SKM-1 treated with dmso at 0.1 percent for 144 hours (cell line): ENCODE measurements around the gene PCDHGA7.
"Not testable (repeated sequence)": the region's sequence is repeated elsewhere in the genome, so short reads cannot be mapped to it uniquely, and the experiment has no call there.

ENCODE experiments used
- DNase-seq: peaks from one replicate; lab custom pipeline; 2025; ENCODE audit not compliant: unreplicated experiment; lab: John Stamatoyannopoulos, UW

PCDHGA7 gene

DNA sequence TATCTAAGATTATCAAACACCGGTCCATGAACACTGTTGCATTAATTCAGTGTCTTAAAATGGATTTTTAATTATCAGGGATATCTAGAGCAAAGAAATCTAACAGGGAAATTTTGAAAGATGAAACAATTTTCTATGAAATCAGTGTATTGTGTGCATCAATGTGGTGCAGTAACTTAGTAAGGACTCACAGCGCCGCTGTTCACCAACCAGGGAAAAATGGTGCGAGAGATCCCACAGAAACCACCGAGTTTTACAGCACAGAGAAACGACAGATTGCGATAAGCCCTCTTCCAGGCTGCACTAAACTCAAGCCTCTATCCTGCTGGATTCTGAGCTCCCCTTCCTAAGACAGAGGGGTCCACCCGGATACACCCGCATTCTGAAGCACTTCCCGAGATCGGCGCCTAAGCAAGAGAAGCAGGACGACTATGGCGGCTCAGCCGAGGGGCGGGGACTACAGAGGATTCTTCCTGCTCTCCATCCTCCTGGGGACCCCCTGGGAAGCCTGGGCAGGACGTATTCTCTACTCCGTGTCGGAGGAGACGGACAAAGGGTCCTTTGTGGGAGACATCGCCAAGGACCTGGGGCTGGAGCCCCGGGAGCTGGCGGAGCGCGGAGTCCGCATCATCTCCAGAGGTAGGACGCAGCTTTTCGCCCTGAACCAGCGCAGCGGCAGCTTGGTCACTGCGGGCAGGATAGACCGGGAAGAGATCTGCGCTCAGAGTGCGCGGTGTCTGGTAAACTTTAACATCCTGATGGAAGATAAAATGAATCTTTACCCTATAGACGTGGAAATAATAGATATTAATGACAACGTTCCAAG, at the start of gene PCDHGA7:
Gene PCDHGA7 (plus strand): TSS at position 274 of the 826 bp plus-strand sequence. CDS start 158 bp downstream, at position 432.
- no peak for DNase-seq

GRCh38 chr5:141338538-141339306, 43.8 kb upstream of the PCDHGA7 start, which contains the start of gene PCDHGA2:
TSS of gene PCDHGA2 (plus strand) at chr5:141338760.
- no peak for DNase-seq

- DNase-seq: not testable (repeated sequence)
Observed at GRCh38 chr5:141340781-141341354, 41.7 kb upstream of the PCDHGA7 start.

- no peak for DNase-seq
Observed at GRCh38 chr5:141342773-141343172, 39.8 kb upstream of the PCDHGA7 start.

DNA sequence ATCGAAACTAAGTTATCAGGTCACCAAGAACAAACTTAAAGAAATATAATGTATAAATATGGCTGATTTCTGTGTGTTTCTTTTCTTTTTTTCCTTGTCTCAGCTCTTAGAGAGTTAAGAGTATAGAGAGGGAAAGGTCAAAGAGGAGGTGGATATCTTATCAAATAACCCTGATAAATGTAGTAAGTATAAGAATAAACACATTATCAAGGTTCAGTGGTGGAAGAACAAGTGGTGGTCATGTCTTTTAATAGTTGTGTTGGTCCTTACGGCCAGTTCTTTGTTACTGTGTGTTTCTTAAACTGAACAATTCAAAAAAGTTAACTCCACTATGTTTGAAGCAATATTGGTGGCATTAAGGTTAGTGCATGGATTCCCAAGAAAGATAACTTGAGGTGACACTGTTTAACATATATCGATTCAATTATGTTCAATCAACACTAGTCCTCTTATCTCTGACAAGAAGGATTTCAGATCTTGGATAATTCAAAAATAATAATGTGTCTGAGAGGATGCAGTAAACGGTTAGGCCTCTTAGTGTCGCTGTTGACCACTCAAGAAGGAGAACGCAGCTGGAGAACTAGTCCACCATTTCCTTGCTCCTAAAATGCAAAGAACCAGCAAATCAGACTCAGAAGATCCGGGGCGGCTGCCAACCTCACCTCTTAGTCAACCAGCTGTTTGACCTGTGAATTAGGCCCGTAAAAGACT, 39.1 kb upstream of the PCDHGA7 start, which contains the start of gene PCDHGA3:
Gene PCDHGA3 (plus strand): TSS at position 588 of the 711 bp plus-strand sequence. CDS start 205 bp downstream, outside the sequence.
- DNase-seq: no peak

DNA sequence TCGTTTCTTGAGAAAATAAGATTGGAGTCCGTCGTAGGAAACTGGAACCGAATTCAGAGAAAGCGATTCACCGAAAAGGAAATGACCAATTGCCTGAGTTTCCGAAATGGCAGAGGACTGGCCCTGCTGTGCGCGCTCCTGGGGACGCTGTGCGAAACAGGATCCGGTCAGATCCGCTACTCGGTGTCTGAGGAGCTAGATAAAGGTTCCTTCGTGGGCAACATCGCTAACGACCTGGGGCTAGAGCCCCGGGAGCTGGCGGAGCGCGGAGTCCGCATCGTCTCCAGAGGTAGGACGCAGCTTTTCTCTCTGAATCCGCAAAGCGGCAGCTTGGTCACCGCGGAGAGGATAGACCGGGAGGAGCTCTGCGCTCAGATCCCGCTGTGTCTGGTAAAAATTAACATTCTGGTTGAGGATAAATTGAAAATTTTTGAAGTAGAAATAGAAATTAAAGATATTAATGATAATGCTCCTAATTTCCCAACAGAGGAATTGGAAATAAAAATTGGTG, 38.5 kb upstream of the PCDHGA7 start:
- no peak for DNase-seq

DNA sequence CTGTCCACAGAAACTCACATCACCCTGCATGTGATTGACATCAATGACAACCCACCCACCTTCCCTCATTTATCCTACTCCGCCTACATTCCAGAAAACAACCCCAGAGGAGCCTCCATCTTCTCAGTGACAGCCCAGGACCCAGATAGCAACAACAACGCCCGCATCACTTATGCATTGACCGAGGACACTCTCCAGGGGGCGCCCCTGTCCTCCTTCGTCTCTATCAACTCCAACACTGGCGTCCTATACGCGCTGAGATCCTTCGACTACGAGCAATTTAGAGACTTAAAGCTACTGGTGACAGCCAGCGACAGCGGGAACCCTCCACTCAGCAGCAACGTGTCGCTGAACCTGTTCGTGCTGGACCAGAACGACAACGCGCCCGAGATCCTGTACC, 37.2 kb upstream of the PCDHGA7 start:
- DNase-seq: no peak

GRCh38 chr5:141346017-141346416, 36.5 kb upstream of the PCDHGA7 start:
- DNase-seq: not testable (repeated sequence)

GRCh38 chr5:141349917-141350619, 32.5 kb upstream of the PCDHGA7 start, which contains the start of gene PCDHGB1:
TSS of gene PCDHGB1 (plus strand) at chr5:141350099. CDS start at chr5:141350261, 162 bp downstream.
- DNase-seq: peak; percentile 8

- no peak for DNase-seq
Observed at GRCh38 chr5:141351591-141351990, 31.0 kb upstream of the PCDHGA7 start.

DNA sequence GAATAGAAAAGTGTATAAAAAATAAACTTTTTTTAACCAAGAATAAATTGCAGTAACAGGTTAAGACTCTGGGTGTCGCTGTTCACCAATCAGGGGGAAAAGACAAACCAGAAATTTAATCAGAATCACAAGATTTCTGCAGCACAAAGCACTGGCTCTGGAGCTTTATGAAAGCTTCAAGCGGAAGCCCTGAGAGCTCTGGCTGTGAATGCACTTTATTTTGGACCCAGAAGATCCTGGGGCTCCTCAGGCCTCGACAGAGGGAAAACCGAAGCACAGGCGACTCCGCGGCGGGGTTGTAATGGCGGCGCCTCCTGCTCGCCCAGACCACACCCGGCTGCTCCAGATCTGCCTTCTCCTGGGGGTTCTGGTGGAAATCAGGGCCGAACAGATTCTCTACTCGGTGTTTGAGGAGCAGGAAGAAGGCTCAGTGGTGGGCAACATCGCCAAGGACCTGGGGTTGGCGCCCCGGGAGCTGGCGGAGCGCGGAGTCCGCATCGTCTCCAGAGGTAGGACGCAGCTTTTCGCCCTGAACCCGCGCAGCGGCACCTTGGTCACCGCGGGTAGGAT, 27.6 kb upstream of the PCDHGA7 start, which contains the start of gene PCDHGA4:
Gene PCDHGA4 (plus strand): TSS at position 122 of the 570 bp plus-strand sequence. CDS start 87 bp downstream, at position 209.
- DNase-seq: no peak

DNA sequence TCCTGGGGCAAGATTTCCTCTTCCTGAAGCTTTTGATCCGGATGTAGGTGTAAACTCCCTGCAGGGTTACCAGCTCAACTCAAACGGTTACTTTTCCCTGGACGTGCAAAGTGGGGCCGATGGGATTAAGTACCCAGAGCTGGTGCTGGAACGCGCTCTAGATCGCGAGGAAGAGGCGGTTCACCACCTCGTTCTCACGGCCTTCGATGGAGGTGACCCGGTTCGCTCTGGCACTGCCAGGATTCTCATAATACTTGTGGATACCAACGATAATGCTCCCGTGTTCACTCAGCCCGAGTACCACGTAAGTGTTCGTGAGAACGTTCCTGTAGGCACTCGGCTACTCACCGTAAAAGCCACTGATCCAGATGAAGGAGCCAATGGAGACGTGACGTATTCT, 26.9 kb upstream of the PCDHGA7 start:
- no peak for DNase-seq

- no peak for DNase-seq
Observed at GRCh38 chr5:141356133-141356532, 26.4 kb upstream of the PCDHGA7 start.

- no peak for DNase-seq
Observed at GRCh38 chr5:141356950-141357349, 25.6 kb upstream of the PCDHGA7 start.

- DNase-seq: no peak
Observed at GRCh38 chr5:141359790-141360426, 22.6 kb upstream of the PCDHGA7 start, which contains the start of gene PCDHGB2. TSS of gene PCDHGB2 (plus strand) at chr5:141359994. CDS start at chr5:141360136, 142 bp downstream.

- no peak for DNase-seq
Observed at GRCh38 chr5:141360685-141361084, 21.9 kb upstream of the PCDHGA7 start.

DNA sequence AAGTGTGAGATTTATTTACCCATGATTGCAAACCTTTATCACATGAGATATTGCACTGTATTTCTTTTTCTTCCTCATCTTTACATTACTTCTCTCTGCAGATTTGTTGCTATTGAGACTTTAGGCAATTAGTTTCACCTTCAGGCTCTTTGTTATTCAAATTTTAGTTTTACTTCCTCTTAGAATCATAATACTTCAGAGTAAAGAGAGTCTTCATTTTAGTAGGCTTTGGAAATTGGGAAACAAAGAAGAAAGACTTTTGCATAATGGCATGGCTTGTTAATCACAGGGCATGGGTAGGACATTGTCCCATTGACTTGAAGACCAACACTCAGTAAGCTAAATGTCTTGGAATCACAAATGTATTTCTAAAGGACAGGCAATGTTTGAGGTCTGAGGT, 19.8 kb upstream of the PCDHGA7 start:
- no peak for DNase-seq

GRCh38 chr5:141363952-141364660, 18.4 kb upstream of the PCDHGA7 start, which contains the start of gene PCDHGA5:
TSS of gene PCDHGA5 (plus strand) at chr5:141364162. CDS start at chr5:141364331, 169 bp downstream.
- DNase-seq: no peak
